Measurements from ENCODE around the gene SLC44A1.
A peak's percentile ranks its signal among the peaks of the same experiment; 100 is the strongest.
"Not testable (repeated sequence)": the region's sequence is repeated elsewhere in the genome, so short reads cannot be mapped to it uniquely, and the experiment has no call there.

Gene SLC44A1

DNA sequence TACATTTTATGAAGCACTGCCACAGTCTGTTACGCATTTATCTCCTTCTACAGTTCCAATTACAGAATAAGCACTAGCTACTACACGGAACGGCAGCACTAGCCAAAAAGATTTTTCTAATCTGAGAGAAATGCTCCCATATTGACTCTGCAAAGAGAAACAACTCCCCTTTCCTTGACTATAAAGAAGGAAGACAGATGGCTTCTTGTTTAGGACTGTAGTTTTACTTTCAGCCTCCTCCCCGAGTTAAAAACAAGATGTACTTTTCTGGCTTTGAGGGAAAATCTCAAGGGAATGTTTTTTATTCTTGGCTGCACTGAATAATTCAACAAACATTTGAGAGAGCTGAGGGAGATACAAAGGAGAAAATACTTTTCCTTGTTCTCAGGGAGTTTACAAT, 1.9 kb upstream of the SLC44A1 start:
- no peak for DNase-seq (ENCODE audit: low read depth)

DNA sequence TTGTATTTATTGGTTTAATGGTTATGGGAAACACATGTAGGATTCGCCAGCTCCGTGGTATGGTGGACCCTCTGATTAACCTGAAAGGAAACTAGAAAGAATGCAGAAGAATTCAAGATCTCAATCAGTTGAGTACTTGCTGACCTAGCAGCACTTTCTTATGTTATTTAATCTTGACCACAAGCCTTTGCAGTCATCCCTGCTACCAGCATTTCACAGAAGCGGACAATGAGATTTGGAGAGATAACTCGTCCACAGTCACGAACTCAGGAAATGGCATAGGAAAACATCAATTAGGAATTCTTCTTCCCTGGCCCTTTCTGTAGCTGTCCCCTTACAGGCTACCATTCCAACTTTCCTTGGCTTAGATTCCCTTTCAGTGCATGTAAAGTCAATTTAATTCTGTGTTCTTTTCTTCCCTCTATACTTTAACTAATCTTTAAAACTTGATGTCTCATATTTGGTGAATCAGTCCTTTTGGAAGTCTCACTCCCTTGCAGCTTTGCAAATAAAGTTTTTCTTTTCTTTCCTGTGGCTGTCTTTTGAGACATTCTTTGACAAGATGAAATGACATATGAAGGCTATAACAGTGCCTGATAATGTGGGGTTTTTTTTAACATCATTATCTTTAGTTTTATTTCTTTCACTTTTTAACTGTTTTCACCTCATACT, 1.3 kb upstream of the SLC44A1 start:
- no peak for DNase-seq (ENCODE audit: low read depth)

DNA sequence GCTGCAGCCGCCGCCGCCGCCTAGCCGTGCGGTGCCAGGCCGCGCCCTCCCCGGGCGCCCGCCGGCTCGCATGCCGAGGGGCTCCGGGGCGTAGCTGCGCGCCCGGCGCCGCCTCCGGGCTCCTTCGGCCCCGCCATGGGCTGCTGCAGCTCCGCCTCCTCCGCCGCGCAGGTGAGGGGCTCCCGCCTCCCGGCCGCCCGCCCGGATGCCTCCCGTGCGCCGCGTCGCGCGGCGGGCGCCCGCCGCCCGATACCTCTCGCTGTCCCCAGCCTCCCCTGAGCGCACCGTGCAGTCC, 230 bp downstream of the SLC44A1 start:
- DNase-seq (ENCODE audit: low read depth), result no peak

DNA sequence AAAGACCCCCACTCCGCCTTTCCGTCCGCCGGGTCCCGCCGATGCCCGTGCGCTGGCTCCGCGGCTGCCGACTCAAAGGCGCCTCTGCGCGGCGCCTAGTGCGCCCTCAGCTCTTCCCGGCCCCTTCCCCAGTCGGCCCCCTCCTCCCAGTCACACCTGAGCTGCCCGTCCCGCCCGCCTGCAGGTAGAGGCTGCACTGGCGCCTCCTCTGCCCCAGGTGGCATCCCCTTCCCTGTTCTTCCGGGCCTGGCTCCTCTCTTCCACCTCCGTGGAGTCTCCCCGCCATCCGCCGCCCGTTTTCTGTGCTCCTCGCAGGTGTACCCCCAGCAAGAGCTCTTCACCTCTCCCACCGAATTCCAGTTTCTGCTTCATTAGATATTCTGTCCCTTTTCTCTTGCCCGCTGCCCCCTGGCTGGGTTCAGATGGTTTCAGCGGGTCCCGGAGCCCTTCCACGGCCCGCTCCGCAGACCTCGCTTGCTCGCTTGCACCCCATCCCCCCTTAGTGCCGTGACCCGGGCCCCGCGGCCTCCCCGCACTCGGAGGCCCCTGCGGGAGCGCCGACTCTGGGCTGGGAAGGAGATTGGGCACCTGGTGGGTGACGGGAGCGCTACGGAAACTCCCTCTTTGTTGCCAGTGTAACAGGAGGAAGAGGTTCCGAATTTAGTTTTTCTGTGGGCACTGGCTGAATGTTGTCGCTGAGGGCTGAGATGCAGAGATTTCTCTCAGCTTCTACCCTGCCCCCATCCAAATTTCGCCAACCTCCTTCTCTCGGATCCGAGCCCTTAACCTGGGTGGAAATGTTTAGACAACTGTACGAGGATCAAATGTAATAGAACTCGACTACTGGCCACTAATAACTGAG, 809 bp downstream of the SLC44A1 start:
- DNase-seq (ENCODE audit: low read depth), result peak; percentile 15

DNA sequence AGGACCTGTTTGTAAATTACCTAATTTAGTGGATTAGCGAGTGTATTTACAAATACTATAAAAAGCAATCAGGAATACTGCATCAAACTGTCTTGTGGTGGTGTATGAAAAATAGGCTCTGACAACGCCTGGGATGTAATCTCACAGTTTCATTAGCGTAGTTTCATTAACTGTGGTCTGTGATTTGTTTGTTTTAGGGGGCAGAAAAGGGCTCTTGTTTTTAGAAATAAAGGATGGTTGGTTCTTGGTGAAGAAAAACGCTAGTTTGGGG, 1.4 kb downstream of the SLC44A1 start:
- DNase-seq (ENCODE audit: low read depth), result no peak

DNA sequence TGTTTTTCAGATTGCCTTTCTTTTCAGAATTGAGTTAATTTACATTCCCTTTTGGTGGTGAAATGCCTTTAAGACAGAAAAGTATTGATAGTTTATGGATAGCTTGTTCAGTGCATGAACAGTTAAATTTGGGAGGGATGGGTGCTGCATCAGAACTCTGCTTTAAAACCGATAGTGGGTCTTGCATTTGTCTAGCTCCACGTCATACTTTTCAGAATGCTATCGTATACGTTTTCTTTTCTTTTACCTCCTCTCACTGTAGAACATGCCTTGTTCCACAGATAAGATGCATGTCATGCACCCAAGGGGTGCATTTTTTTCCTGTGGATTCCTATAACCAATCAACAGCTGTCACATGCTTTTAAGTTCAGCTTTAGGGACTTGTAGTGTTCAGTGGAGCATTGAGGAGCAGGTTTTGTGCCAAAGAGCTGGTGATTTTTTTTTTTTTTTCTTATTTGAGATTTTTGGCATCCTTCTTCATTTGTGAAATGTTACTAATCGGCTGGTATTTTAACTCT, 2.3 kb downstream of the SLC44A1 start:
- no peak for DNase-seq (ENCODE audit: low read depth)

DNA sequence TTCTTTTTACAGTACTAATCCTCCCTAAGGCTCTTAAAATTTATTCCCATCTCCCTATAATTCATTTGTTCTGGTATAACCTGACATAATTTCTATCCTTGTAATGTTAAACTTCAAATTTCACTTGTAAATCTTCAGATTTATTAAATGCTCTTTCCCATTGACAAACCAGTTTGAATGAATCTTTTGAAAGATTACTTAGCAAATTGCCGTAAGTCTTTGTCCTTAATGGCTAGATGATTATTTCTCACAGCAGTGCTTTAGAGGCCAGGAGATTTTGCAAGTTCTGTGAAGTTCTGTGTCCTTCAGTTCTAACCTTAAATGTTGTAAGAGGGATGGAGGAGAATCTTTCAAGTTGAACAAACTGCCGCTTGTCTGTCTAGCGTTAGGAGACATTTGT, 4.2 kb downstream of the SLC44A1 start:
- no peak for DNase-seq (ENCODE audit: low read depth)

DNA sequence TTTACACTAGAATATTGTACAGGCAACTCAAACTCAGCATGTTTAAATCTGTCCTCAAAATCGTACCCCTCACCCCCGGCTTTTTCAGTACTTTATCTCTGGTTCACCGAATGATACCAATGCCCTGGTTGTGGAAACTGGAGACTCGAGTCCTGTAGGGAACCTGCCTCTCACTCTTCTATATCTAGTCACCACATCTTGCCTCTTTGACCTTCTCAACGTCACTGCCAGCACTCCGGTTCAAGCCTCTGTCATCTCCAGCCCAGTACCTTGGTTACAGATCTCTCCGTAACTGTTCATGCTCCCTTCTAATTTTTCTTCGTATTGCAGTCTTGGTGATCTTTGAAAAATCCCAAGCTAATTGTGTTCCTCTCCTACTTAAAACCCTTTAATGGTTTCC, 6.7 kb downstream of the SLC44A1 start:
- no peak for DNase-seq (ENCODE audit: low read depth)

DNA sequence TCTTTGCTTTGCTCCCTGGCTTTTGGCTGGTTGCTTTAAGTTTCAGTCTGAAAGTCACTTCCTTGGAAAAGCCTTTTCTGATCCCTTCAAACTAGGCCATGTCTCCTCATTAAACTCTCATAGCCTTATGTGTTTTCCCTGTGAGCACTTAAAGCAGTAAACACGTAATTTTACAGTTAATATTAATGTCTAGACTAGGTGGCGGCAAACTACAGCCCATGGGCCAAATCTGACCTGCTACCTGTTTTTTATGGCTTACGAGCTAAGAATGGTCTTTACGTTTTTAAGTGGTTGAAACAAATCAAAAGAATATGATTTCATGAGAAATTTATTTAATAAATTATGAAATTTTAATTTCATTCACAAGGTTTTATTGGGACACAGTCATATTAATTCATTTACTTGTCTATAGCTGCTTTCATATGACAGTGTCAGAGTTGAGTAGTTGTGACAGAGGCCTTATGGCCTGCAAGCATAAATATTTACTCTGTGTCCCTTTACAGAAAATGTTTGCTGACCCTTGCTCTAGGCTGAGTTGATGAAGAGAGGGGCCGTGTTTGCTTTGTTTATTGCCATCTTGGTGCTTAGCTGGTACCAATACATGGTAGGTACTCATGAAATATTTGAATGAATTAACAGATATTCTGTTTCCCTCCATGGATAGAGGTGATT, 7.4 kb downstream of the SLC44A1 start:
- DNase-seq (ENCODE audit: low read depth), result no peak

DNA sequence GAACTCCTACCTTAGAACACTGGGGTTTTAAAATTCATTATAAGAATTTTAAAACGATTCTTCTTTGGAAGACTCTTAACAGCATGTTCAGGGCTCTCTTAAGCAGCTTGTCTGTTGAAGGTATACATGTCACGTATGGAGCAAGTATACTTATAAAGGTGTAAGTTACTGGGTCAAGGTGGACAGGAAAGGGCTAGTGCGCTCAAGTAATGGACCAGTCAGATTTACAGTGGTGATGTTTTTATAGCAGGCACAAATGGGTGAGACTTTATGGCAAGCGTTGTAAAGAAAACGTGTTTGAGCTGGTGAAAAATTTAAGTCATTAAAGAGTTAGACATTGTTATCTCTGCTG, 7.9 kb downstream of the SLC44A1 start:
- DNase-seq (ENCODE audit: low read depth), result no peak

DNA sequence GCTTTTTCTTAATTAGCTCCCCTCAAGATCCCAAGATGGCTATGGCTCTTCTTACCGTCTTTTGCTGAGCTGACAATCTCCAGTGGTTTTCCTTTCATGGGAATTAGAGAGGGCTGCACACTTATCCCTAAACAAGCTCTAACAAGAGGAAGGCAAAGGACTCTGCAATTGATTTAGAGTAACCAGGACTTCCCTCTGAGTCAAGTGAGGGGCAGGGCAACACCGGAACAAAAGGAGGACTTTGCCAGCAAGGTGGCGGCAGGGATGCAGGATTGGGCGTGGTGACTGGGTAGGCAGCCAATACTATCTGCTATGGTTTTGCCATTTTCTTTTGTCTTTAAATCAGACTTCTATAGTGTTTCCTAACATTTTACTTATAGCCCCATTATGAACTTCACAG, 9.8 kb downstream of the SLC44A1 start:
- DNase-seq (ENCODE audit: low read depth), result no peak

DNA sequence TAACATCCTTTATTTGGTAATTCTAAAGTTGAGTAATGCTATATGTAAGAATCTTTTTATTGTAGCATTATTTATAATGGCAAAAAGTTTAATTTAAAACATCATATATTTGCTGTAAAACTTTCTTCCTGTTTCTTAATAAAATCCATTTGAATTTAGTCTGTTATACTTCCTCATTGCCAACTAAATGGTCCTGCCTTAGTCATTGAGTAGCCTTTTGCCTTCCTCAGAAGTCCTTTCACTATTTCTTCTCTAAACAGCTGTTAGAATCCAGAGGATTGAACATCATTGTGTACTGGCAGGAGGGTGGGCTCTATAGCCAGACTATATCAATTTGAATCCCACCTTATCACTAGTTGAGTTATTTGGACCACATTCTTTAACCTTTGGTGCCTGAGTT, 11.0 kb downstream of the SLC44A1 start:
- no peak for DNase-seq (ENCODE audit: low read depth)

DNA sequence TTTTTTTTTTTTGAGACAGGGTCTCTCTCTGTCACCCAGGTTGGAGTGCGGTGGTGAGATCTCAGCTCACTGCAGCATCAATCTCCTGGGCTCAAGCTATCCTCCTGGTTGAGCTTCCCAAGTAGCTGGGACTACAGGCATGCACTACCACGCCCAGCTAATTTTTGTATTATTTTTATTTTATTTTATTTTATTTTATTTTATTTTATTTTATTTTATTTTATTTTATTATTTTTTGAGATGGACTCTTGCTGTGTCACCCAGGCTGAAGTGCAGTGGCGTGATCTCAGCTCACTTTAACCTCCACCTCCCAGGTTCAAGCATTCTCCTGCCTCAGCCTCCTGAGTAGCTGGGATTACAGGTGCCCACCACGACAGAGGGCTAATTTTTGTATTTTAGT, 12.1 kb downstream of the SLC44A1 start:
- DNase-seq (ENCODE audit: low read depth), result not testable (repeated sequence)

DNA sequence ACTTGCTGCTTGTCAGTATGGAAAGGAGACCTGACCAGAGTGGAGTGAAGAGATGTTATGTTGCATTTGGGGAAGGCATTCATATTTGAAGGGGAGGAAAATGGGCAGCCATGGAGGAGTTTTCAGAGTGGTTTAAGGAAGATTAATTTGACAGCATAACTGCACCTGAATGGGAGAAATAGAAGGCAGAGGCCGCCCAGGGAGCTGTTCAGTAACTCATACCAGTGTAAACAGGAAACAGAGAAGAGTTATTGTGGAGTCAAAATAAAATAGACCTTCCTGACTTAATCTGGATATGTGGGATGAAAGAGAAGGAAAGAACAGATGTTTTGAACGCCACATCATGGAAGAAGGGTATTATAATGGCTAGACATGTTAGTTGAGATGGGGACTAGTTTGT, 13.4 kb downstream of the SLC44A1 start:
- DNase-seq (ENCODE audit: low read depth), result no peak

DNA sequence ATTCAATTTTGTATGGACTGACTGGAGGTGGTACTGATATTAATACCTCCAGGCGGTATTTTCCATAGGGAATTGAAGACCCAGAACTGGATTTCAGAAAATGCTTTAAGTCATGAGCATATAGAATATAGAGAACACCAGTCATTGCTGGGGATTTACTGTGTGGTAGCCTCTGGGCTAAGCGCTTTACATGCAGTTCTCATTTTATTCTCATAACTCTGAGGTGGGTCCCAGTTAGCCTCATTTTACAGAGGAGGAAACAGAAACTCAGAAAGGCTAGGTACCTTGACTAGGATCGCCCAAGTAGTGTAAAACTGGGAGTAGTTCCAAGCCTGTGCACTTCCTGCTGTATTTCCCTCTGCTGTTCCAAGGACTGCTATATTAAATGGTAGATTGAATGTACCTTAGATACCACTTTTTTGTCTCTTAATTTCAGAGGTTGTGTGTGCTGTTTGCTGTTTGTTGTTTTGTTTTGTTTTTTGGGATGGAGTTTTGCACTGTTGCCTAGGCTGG, 13.8 kb downstream of the SLC44A1 start:
- DNase-seq (ENCODE audit: low read depth), result no peak

DNA sequence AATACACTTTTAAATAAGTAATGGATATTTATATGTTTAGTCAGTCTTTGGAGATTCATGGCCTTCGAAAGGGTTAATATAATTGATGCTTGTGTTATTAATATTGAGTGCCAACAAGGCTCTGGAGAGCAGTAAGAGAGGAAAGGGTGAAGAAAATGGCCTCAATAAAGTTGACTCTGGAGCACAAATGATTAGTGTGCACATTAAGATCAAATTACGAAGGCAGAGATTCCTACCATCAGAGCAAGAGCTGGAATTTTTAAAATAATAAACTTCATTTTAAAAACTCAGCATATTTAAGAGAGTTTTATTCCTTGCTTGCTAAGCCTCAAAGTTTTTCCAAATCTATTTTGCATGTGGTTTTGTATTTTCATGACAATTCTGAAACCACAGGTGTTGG, 14.8 kb downstream of the SLC44A1 start:
- DNase-seq (ENCODE audit: low read depth), result no peak

DNA sequence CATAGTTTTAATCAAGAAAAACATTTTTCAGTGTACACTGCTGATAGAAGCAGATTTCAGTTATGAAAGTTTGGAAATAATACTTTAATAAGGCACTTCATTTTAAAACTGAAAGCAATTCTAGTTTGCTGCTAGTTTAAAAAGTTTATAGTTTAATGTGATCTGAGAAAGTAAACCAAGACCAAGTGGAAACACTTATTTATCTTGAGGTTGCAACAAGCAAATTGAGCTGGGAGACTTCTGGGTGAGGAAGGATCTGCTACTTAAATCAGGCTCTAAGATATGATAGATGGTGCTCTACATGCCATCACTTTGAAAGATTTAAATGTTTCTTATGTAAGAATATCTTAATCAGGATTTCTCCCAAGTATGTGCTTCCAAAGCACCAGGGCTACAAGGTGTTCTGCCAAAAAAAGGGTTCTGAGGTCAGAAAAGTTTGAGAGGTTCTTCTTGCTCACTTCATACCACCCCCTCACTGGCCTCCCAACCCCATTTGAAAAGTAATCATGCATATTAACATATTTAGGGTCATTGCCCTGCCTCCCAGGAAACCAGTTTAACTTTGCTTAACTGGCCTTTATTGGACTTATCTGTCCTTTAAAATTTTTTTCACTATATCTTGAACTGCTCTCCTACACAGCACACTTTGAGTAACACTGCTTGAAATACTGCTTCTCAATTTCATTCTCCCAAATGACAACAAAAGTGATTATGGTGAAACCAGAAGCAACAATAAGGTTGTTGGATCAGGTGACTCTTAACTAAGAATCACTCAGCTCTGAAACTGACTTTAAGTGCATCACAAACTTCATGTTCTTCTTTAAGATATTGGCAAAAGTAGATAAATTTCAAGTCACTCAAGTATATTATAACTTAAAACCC, 15.5 kb downstream of the SLC44A1 start:
- no peak for DNase-seq (ENCODE audit: low read depth)

DNA sequence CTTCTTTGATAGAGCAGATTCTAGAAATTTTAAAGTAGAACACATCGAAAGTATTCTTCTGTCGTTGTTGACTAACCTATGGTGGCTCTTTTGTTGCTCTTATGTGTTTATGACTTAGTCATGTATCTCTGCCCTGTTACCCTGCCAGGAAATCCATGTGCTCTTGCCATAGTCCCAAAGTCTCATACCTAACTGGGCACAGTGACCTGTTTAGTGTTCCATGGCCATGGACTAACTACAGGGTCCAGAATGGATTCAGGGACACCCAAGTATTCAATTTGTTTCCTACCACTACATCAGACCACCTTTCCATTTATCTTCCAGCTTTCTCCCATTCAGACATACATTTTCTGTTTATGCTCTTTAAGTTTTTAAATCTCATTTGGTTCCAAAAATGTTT, 18.0 kb downstream of the SLC44A1 start:
- no peak for DNase-seq (ENCODE audit: low read depth)

DNA sequence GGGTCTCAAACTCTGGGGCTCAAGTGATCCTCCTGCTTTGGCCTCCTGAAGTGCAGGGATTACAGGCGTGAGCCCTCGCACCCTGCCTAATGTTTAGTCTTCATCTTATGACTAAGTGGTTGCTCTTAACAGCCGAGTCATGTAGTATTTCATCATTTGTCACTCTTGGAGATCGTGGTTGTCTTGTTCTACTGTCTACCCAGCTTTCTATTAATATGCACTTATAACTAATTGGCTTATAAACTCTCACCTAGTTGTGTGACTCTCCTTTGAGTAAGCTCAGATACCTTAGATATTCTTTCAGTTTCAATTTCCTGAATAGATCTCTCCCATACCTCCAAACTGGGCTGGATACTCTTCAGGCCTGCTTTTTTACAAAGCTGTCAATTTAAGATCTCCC, 19.9 kb downstream of the SLC44A1 start:
- no peak for DNase-seq (ENCODE audit: low read depth)

DNA sequence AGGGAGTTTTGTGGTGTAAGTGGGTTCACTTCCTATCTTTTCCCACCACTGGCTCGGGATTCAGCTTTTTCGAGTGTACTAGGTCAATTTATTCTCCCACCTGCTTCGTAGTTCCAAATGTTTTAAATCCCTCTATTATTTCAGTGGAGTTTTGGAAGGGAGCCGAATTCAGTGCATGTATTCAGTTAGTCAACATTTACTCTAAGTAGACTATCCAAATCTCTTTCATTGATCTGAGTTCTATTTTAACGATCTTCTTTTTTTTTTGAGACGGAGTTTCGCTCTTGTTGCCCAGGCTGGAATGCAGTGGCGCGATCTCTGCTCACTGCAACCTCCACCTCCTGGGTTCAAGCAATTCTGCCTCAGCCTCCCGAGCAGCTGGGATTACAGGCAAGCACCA, 23.8 kb downstream of the SLC44A1 start:
- DNase-seq (ENCODE audit: low read depth), result not testable (repeated sequence)

DNA sequence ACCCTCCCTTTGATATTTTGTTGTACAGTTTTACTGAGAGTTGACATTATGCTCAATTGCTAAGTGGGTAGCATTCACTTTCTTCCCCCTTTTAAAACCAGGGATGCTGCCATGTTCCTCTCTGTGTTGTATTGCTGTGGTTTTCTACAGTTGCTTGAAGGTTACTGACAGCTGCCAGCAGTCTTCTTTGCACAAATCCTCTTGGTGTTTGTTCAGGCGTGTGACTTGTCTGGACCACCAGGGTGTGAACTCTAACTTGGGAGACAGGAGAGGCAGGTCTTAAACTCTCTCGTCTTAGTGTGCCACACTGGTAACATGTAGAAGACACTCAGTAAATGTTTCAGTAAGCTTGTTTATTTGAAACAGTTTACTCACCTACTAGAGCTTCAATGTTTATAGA, 25.1 kb downstream of the SLC44A1 start:
- DNase-seq (ENCODE audit: low read depth), result no peak

DNA sequence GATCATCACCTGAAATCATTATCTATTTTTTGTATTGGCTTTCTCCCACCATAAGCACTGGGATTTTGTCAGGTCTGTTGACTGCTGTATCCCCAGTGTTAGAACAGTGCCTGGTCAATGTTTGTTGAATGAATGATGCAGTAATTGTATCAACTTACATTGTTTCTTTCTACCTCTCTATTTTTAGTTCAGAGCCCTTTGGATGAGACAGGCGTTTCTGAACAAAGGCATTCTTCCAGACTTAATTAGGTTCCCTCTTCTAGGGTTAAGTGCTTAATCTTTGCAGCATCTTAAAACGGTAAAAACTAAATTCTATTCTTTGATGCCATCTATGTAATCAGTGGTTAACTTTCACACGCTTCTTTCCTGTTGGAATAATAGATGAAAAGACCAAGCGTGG, 26.3 kb downstream of the SLC44A1 start:
- no peak for DNase-seq (ENCODE audit: low read depth)
